Measurements from ENCODE around the gene KRTCAP2.
"Not testable (repeated sequence)": the region's sequence is repeated elsewhere in the genome, so short reads cannot be mapped to it uniquely, and the experiment has no call there.

KRTCAP2 gene

GRCh38 chr1:155193991-155194240, 20.8 kb upstream of the KRTCAP2 start:
- CTCF ChIA-PET: interaction anchor here (0.8 to 3.8 kb wide), 12 partner anchors 9 to 109 kb away, joined by 3 to 56 read pairs (median 4); partner anchors contain the start of genes KRTCAP2, MTX1, THBS3 and TRIM46
- H3K27me3 Mint-ChIP-seq: not testable (repeated sequence)
- peak overlapping the region; percentile 99 for H3K27ac Mint-ChIP-seq

DNA sequence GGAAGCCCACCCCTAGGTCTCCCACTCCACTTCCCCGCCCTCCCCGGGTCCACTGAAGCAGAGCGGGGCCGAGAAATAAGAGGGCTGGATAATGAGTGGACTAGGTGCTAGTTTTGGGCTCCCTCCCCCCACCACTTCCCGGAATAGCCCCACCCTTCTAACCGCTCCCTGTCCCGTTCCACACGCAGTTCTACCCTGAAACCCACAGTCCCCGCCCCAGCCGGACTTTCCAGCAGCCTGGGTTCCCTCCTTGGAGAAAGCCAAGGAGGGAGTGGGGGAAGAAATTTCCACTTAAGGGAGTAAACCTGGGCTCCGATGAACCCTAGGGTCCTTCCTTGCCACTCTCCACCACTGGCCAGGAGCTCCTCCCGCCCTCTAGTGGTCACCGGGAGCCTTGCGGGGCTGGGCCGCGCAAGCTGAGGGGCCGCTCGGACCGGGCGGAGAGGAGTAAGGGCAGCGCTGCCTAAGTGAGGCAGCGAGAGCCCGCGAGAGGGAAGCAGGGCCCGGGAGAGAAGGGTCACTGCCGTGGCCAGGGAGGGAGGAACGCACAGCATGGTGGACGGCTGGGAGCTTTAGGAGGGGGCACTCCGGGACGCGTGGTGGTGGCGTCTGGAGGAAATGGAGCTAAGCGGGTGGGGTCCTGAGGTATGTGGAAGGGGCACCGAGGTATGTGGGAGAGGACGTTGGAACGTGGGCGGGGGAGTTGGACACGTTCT, 20.3 kb upstream of the KRTCAP2 start:
- no peaks in the 10 kb centered on the region for H3K9me3 Mint-ChIP-seq
- H3K4me3 Mint-ChIP-seq: peak overlapping the region; percentile 83
- H3K27me3 Mint-ChIP-seq: no peaks in the 10 kb centered on the region
- CTCF ChIA-PET: interaction anchor here (0.8 to 3.8 kb wide), 11 partner anchors 9 to 109 kb away, joined by 3 to 56 read pairs (median 4); partner anchors contain the start of genes KRTCAP2, MTX1, THBS3 and TRIM46
- H3K4me1 Mint-ChIP-seq: peaks cover 39% of the 10 kb centered on the region
- H3K36me3 Mint-ChIP-seq: peaks cover 22% of the 10 kb centered on the region
- peak overlapping the region; percentile 99 for H3K27ac Mint-ChIP-seq
- DNase-seq: peak; percentile 81

More at GRCh38 chr1:155193991-155194240, 20.8 kb upstream of the KRTCAP2 start:
- DNase-seq, H3K9me3 Mint-ChIP-seq: not testable (repeated sequence)
- peaks cover 39% of the 10 kb centered on the region for H3K4me1 Mint-ChIP-seq
- H3K4me3 Mint-ChIP-seq: peak overlapping the region; percentile 83
- peaks cover 22% of the 10 kb centered on the region for H3K36me3 Mint-ChIP-seq

- Mint-ChIP-seq H3K4me1 (peaks cover 45% of the 10 kb centered on the region), H3K36me3 (peaks cover 20% of the 10 kb centered on the region), H3K27ac (peak overlapping the region; percentile 99), H3K27me3 (no peaks in the 10 kb centered on the region), H3K4me3 (peak overlapping the region; percentile 83), H3K9me3 (no peaks in the 10 kb centered on the region)
- CTCF ChIA-PET: interaction anchor here (1.0 to 3.8 kb wide), 9 partner anchors 8 to 108 kb away, joined by 3 to 56 read pairs (median 5); partner anchors contain the start of genes KRTCAP2, MTX1, THBS3 and TRIM46
- DNase-seq: peak; percentile 70
Observed at GRCh38 chr1:155192346-155193274, 19.5 kb upstream of the KRTCAP2 start.

DNA sequence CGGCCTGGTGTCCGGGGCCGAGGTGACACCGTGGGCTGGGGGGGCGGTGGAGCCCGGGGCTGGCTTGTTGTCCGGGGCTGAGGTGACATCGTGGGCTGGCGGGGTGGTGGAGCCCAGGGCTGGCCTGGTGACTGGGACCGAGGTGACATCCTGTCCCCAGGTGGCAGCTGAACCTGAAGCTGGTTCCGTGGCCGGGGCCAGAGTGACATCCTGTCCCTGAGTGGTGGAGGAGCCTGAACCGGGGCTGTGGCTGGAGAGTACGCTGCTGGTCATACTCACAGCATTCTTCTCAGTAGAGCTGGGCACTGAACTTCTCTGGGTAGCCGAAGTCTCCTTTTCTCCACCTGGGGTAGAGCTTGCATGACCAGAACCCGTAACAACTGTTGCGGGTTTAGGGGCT, 18.8 kb upstream of the KRTCAP2 start:
- CTCF ChIA-PET: interaction anchor here (2.7 to 3.8 kb wide), 4 partner anchors 14 to 35 kb away, joined by 13 to 56 read pairs (median 40); partner anchors contain the start of genes KRTCAP2, MTX1, THBS3 and TRIM46
- Mint-ChIP-seq H3K27ac (peak overlapping the region; percentile 99), H3K4me1 (peaks cover 45% of the 10 kb centered on the region), H3K36me3 (peaks cover 18% of the 10 kb centered on the region), H3K4me3 (peak overlapping the region; percentile 83), H3K9me3 (no peaks in the 10 kb centered on the region), H3K27me3 (no peaks in the 10 kb centered on the region)
- peak; percentile 33 for DNase-seq

GRCh38 chr1:155189926-155190325, 16.8 kb upstream of the KRTCAP2 start:
- not testable (repeated sequence) for H3K27me3 Mint-ChIP-seq, H3K27ac Mint-ChIP-seq

DNA sequence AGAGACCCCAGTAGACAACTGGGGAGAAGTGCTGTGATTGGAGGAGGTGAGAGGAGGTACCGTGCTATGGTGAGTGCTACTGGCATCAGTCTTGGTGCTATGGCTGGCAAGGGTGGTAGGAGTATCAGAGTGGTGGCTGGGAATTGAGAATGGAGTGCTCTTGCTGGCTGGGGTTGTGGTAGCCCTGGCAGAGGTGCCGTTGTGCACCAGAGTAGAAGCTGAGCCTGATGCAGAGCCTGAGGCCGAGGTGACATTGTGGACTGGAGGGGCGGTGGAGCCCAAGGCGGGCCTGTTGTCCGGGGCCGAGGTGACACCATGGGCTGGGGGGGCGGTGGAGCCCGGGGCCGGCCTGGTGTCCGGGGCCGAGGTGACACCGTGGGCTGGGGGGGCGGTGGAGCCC, 15.2 kb upstream of the KRTCAP2 start:
- CTCF ChIA-PET: no interaction called here

More at GRCh38 chr1:155189926-155190325, 16.8 kb upstream of the KRTCAP2 start:
- CTCF ChIA-PET, H3K4me3 Mint-ChIP-seq, H3K9me3 Mint-ChIP-seq, DNase-seq: not testable (repeated sequence)
- H3K4me1 Mint-ChIP-seq: peaks cover 32% of the 10 kb centered on the region
- peaks cover 11% of the 10 kb centered on the region for H3K36me3 Mint-ChIP-seq

DNA sequence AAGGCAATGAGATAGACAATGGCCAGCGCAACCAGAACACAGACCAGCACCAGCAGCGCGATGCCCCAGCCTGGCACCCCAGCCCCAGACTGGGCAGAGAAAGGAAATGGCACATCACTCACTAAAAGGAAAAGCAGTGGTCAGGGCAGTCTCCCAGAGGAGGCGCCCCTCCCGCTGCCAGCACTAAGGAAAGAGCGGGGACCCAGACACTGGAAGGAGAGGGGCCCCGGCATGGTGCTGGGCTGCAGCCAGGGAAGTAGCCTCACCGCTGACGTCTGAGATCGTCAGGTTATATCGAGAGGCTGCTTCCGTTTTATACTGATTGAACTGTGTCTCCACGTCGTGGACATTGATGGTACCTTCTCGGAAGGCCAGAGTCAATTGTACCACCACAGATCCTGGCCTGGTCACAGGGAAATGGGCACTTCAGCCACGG, 14.4 kb upstream of the KRTCAP2 start:
- H3K4me3 Mint-ChIP-seq: no peak overlapping the region
- H3K9me3 Mint-ChIP-seq: no peaks in the 10 kb centered on the region
- peaks cover 14% of the 10 kb centered on the region for H3K4me1 Mint-ChIP-seq
- CTCF ChIA-PET: interaction anchor here (1.7 kb wide), 1 partner anchor 12 kb away, joined by 4 read pairs; no protein-coding TSS in a partner anchor
- peaks cover 20% of the 10 kb centered on the region for H3K36me3 Mint-ChIP-seq
- no peaks in the 10 kb centered on the region for H3K27me3 Mint-ChIP-seq
- no peak for DNase-seq
- H3K27ac Mint-ChIP-seq: no peak overlapping the region

More for the DNA sequence above, 15.2 kb upstream of the KRTCAP2 start:
- H3K27ac Mint-ChIP-seq: peak overlapping the region; percentile 88
- no peaks in the 10 kb centered on the region for H3K9me3 Mint-ChIP-seq
- peaks cover 17% of the 10 kb centered on the region for H3K36me3 Mint-ChIP-seq
- no peaks in the 10 kb centered on the region for H3K27me3 Mint-ChIP-seq
- no peak for DNase-seq
- H3K4me1 Mint-ChIP-seq: peaks cover 20% of the 10 kb centered on the region
- peak overlapping the region; percentile 9 for H3K4me3 Mint-ChIP-seq

DNA sequence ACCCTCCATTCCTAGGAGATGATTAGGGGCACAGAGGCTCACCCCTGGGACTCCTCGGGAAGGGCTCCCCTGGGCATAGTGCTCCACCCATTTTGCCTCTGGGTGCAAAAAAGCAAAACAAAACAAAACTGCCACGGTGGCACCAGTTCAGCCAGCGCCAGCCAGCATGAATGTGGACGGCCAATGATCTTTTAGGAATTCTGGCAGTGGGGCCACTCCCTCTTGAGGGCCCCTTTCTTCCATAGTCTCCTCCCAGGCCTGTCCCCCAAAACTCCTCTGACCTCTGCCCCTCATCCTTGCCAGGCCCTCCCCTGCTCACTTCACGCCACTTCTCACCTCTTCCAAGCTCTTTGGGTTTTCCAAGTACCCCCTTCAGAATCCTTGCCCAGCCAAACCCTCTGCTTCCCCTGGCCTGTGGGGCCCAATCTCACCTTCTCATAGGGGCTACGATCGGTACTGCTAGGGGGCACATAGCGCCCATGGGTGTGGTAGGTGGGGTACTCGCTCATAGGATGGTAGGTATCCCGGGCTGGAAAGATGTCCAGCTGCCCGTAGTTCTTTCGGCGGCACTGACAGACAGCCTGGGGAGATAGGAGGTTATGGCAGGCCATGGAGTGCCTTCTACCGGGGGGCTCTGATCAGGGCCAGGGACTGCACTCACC, 13.8 kb upstream of the KRTCAP2 start:
- CTCF ChIA-PET: interaction anchor here (1.3 to 1.7 kb wide), 2 partner anchors 10 to 12 kb away, joined by 3 to 4 read pairs; no protein-coding TSS in a partner anchor
- H3K9me3 Mint-ChIP-seq: no peaks in the 10 kb centered on the region
- H3K36me3 Mint-ChIP-seq: peaks cover 20% of the 10 kb centered on the region
- H3K27ac Mint-ChIP-seq: no peak overlapping the region
- no peak overlapping the region for H3K4me3 Mint-ChIP-seq
- peak; percentile 11 for DNase-seq
- no peaks in the 10 kb centered on the region for H3K27me3 Mint-ChIP-seq
- H3K4me1 Mint-ChIP-seq: peaks cover 8% of the 10 kb centered on the region

GRCh38 chr1:155186067-155186793, 13.1 kb upstream of the KRTCAP2 start:
- H3K27me3 Mint-ChIP-seq: no peaks in the 10 kb centered on the region
- no peak for DNase-seq
- H3K4me3 Mint-ChIP-seq: no peak overlapping the region
- peaks cover 19% of the 10 kb centered on the region for H3K36me3 Mint-ChIP-seq
- no peaks in the 10 kb centered on the region for H3K9me3 Mint-ChIP-seq
- CTCF ChIA-PET: interaction anchor here (0.9 to 1.7 kb wide), 3 partner anchors 9 to 13 kb away, joined by 3 to 4 read pairs (median 4); partner anchors contain the start of gene KRTCAP2
- H3K27ac Mint-ChIP-seq: no peak overlapping the region
- peaks cover 6% of the 10 kb centered on the region for H3K4me1 Mint-ChIP-seq

- Mint-ChIP-seq H3K4me1 (peaks cover 6% of the 10 kb centered on the region), H3K9me3 (no peaks in the 10 kb centered on the region), H3K36me3 (peaks cover 20% of the 10 kb centered on the region), H3K4me3 (no peak overlapping the region), H3K27ac (no peak overlapping the region), H3K27me3 (no peaks in the 10 kb centered on the region)
- DNase-seq: no peak
- CTCF ChIA-PET: interaction anchor here (0.9 to 1.3 kb wide), 2 partner anchors 8 to 13 kb away, joined by 3 to 4 read pairs; partner anchors contain the start of gene KRTCAP2
Observed at GRCh38 chr1:155185783-155186066, 12.6 kb upstream of the KRTCAP2 start.

GRCh38 chr1:155184835-155185782, 12.0 kb upstream of the KRTCAP2 start:
- H3K27ac Mint-ChIP-seq: no peak overlapping the region
- H3K4me3 Mint-ChIP-seq: no peak overlapping the region
- no peaks in the 10 kb centered on the region for H3K27me3 Mint-ChIP-seq
- no peak for DNase-seq
- no peaks in the 10 kb centered on the region for H3K9me3 Mint-ChIP-seq
- H3K36me3 Mint-ChIP-seq: peaks cover 20% of the 10 kb centered on the region
- CTCF ChIA-PET: interaction anchor here (0.9 to 1.5 kb wide), 3 partner anchors 8 to 12 kb away, joined by 3 to 5 read pairs (median 4); partner anchors contain the start of gene KRTCAP2
- peaks cover 6% of the 10 kb centered on the region for H3K4me1 Mint-ChIP-seq

- Mint-ChIP-seq H3K9me3 (no peaks in the 10 kb centered on the region), H3K36me3 (peaks cover 24% of the 10 kb centered on the region), H3K4me1 (peaks cover 9% of the 10 kb centered on the region), H3K27me3 (no peaks in the 10 kb centered on the region), H3K4me3 (no peak overlapping the region), H3K27ac (no peak overlapping the region)
- DNase-seq: no peak
- CTCF ChIA-PET: interaction anchor here (1.5 kb wide), 1 partner anchor 9 kb away, joined by 5 read pairs; no protein-coding TSS in a partner anchor
Observed at GRCh38 chr1:155184351-155184811, 11.3 kb upstream of the KRTCAP2 start.
